NT2/D1 (cell line): ENCODE results near the gene CYYR1.

Experiments used
- DNase-seq: peaks from one replicate; pipeline ENCODE4 v3.0.0-alpha.2; 2011; ENCODE audit warnings: low read depth, low spot score
- H3K27me3 ChIP-seq: 2 replicates; pipeline ENCODE4 v1.6.0; 2011; ENCODE audit warnings: mild to moderate bottlenecking; ENCODE audit not compliant: insufficient read length, insufficient read depth
- H3K36me3 ChIP-seq: 2 replicates; pipeline ENCODE4 v1.6.1; 2011; ENCODE audit warnings: mild to moderate bottlenecking, low read length, mixed read lengths; ENCODE audit not compliant: insufficient read depth, insufficient read length
- H3K4me1 ChIP-seq: 2 replicates; pipeline ENCODE4 v1.5.1; 2011; ENCODE audit not compliant: insufficient read depth, insufficient read length
- H3K4me3 ChIP-seq: 2 replicates; pipeline ENCODE4 v1.5.1; 2011; ENCODE audit warnings: low read depth; ENCODE audit not compliant: insufficient read length
- H3K9ac ChIP-seq: 2 replicates; pipeline ENCODE4 v1.6.0; 2011; ENCODE audit warnings: low read depth; ENCODE audit not compliant: insufficient read length
- H3K9me3 ChIP-seq: 2 replicates; pipeline ENCODE4 v1.5.1; 2011; ENCODE audit warnings: mild to moderate bottlenecking, low read length; ENCODE audit not compliant: insufficient read depth
- SUZ12 ChIP-seq: IDR thresholded peaks from 2 replicates; pipeline ENCODE4 v1.6.1; 2011; ENCODE audit not compliant: insufficient read length, insufficient read depth; ENCODE audit errors: extremely low read depth
- YY1 ChIP-seq: IDR thresholded peaks from 2 replicates; pipeline ENCODE4 v1.6.1; 2011; ENCODE audit not compliant: insufficient read length, insufficient read depth
- ZNF274 ChIP-seq: IDR thresholded peaks from 2 replicates; pipeline ENCODE4 v1.6.1; 2011; ENCODE audit warnings: mild to moderate bottlenecking, low read depth, low read length

Gene CYYR1

DNA sequence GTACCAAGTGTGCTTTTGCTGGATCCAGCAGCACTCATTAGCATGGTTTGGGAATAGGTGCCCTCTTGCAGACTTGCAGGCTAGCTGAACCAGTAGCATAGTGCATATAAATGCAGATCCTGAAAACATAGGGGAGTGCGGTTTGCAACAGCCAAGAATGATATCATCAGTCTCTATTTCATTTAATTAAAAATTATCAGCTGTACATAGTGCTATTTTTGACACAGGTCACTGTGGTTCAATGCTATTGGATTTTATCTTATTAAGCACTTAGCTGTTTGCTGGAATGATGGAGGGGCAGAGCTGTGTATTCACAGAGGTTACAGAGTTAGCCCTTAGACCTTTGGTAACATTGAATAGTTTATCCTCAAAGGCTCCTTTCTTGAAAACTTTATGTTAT, 43.6 kb downstream of the CYYR1 start:
- TF ChIP-seq YY1, result no peak
- no peak for TF ChIP-seq SUZ12
- no peak for TF ChIP-seq ZNF274
- H3K9ac ChIP-seq, result no peak overlapping the region
- no peak overlapping the region for H3K4me3 ChIP-seq
- no peaks in the 10 kb centered on the region for H3K27me3 ChIP-seq
- DNase-seq, result no peak
- H3K9me3 ChIP-seq, result no peaks in the 10 kb centered on the region
- H3K4me1 ChIP-seq, result no peaks in the 10 kb centered on the region
- H3K36me3 ChIP-seq, result no peaks in the 10 kb centered on the region

DNA sequence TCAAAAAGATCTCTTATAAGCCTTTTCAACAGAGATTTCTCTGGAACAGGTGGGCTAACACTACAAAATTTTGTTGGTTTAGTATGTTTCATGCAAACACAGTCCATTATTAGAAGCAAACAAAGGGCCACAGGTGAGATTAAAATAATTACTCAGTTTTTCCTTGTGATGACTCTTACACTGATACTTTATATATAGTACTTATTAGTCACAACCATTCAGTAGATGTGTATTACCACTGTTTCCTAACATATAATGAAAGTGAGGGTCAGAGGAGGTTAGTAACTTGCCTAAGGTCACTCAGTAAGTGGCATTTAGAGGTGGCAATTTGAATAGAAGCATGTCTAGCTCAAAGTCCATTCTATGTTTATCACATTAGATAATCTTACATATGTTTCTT, 44.2 kb downstream of the CYYR1 start:
- H3K9me3 ChIP-seq, result no peaks in the 10 kb centered on the region
- H3K4me1 ChIP-seq, result no peaks in the 10 kb centered on the region
- no peak overlapping the region for H3K4me3 ChIP-seq
- TF ChIP-seq ZNF274, result no peak
- no peak for TF ChIP-seq YY1
- TF ChIP-seq SUZ12, result no peak
- no peak for DNase-seq
- H3K27me3 ChIP-seq, result no peaks in the 10 kb centered on the region
- no peaks in the 10 kb centered on the region for H3K36me3 ChIP-seq
- no peak overlapping the region for H3K9ac ChIP-seq

DNA sequence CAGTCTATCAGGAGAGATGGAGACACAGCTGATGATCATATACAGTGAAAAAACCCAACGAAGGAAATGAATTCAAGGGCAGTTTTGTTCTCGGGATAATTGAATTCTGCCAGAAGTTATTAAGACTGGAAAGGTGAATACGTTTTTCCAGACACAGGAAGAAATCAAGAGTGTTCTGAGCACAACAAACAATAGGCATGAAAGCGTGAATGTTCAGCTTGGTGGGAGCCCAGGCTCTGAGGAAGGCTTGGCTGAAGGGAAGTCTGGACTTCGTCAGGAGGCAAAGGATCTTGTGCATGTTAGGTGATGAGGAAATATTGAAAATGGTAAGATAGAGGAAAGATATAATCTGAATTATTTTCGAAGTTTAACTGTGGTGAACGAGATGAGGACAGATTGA, 50.4 kb downstream of the CYYR1 start:
- Histone ChIP-seq H3K4me1 (no peaks in the 10 kb centered on the region), H3K9me3 (no peaks in the 10 kb centered on the region), H3K4me3 (no peak overlapping the region), H3K9ac (no peak overlapping the region), H3K27me3 (no peaks in the 10 kb centered on the region), H3K36me3 (no peaks in the 10 kb centered on the region)
- no peak for TF ChIP-seq YY1
- no peak for TF ChIP-seq ZNF274
- no peak for TF ChIP-seq SUZ12
- no peak for DNase-seq

DNA sequence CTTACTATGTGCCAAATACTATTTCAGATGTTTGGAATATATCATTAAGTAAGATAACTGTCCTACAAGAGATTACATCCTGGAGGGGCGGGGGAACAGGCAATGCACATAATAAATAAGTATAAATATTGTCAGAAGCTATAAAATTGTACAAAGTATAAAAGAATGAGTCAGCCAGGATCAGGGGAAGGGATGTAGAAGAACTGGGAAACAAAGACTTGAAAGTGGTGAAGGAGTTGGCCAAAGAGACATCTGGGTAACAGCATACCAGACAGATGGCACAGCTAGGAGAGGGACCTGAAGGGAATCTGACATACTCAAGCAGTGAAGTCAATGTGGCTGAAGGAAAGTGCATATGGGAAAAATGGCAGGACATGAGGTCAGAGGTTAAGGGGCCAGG, 53.9 kb downstream of the CYYR1 start:
- no peak for DNase-seq
- Histone ChIP-seq H3K9ac (no peak overlapping the region), H3K4me3 (no peak overlapping the region), H3K9me3 (no peaks in the 10 kb centered on the region), H3K27me3 (no peaks in the 10 kb centered on the region), H3K36me3 (no peaks in the 10 kb centered on the region), H3K4me1 (no peaks in the 10 kb centered on the region)
- TF ChIP-seq YY1, result no peak
- TF ChIP-seq SUZ12, result no peak
- TF ChIP-seq ZNF274, result no peak

- Histone ChIP-seq H3K4me1 (no peaks in the 10 kb centered on the region), H3K9ac (no peak overlapping the region), H3K4me3 (no peak overlapping the region), H3K27me3 (no peaks in the 10 kb centered on the region), H3K9me3 (no peaks in the 10 kb centered on the region), H3K36me3 (no peaks in the 10 kb centered on the region)
- no peak for DNase-seq
- no peak for TF ChIP-seq SUZ12
- no peak for TF ChIP-seq ZNF274
- no peak for TF ChIP-seq YY1
These were observed 57.8 kb downstream of the CYYR1 start for GRCh38 chr21:26515257-26515656.

GRCh38 chr21:26513212-26513611, 59.9 kb downstream of the CYYR1 start:
- H3K9ac ChIP-seq, result no peak overlapping the region
- no peak overlapping the region for H3K4me3 ChIP-seq
- H3K4me1 ChIP-seq, result no peaks in the 10 kb centered on the region
- DNase-seq, result no peak
- H3K27me3 ChIP-seq, result no peaks in the 10 kb centered on the region
- TF ChIP-seq ZNF274, result no peak
- no peak for TF ChIP-seq SUZ12
- no peak for TF ChIP-seq YY1
- no peaks in the 10 kb centered on the region for H3K9me3 ChIP-seq
- H3K36me3 ChIP-seq, result no peaks in the 10 kb centered on the region

GRCh38 chr21:26512664-26513063, 60.4 kb downstream of the CYYR1 start:
- TF ChIP-seq YY1 (no peak), ZNF274 (no peak), SUZ12 (no peak)
- no peak overlapping the region for H3K9ac ChIP-seq
- no peak overlapping the region for H3K4me3 ChIP-seq
- no peaks in the 10 kb centered on the region for H3K36me3 ChIP-seq
- H3K4me1 ChIP-seq, result no peaks in the 10 kb centered on the region
- H3K9me3 ChIP-seq, result no peaks in the 10 kb centered on the region
- H3K27me3 ChIP-seq, result no peaks in the 10 kb centered on the region
- DNase-seq, result no peak

DNA sequence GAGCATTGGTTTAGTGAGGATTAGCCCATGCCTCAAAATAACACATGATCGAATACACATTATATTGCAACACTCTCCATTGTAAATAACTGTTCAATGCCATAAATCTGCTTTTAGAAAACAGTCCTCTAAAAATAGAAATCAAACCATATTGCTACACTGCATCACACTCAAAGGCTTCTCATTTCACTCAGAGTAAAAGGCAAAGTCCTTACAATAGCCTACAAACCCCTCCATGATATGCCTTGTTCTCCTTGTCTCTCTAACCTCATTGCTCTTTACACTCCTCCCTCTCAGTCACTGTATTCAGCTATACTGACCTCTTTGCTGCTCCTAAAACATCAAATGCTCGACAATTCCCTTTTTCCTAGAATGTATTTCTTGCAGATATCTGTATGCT, 64.2 kb downstream of the CYYR1 start:
- H3K4me1 ChIP-seq, result no peaks in the 10 kb centered on the region
- no peak for DNase-seq
- no peaks in the 10 kb centered on the region for H3K27me3 ChIP-seq
- no peak overlapping the region for H3K4me3 ChIP-seq
- no peaks in the 10 kb centered on the region for H3K9me3 ChIP-seq
- no peaks in the 10 kb centered on the region for H3K36me3 ChIP-seq
- no peak overlapping the region for H3K9ac ChIP-seq
- TF ChIP-seq SUZ12 (no peak), ZNF274 (no peak), YY1 (no peak)
